HG02870 (cell line): ENCODE measurements around the gene FAM193A.
"Not testable (repeated sequence)": the region's sequence is repeated elsewhere in the genome, so short reads cannot be mapped to it uniquely, and the experiment has no call there.

ENCODE experiments used
- ATAC-seq: cut with Tn5 transposase; IDR thresholded peaks from one replicate; pipeline ENCODE4 v1.9.1; 2021; ENCODE audit warnings: mild to moderate bottlenecking, moderate library complexity; ENCODE audit not compliant: unreplicated experiment

Gene FAM193A

DNA sequence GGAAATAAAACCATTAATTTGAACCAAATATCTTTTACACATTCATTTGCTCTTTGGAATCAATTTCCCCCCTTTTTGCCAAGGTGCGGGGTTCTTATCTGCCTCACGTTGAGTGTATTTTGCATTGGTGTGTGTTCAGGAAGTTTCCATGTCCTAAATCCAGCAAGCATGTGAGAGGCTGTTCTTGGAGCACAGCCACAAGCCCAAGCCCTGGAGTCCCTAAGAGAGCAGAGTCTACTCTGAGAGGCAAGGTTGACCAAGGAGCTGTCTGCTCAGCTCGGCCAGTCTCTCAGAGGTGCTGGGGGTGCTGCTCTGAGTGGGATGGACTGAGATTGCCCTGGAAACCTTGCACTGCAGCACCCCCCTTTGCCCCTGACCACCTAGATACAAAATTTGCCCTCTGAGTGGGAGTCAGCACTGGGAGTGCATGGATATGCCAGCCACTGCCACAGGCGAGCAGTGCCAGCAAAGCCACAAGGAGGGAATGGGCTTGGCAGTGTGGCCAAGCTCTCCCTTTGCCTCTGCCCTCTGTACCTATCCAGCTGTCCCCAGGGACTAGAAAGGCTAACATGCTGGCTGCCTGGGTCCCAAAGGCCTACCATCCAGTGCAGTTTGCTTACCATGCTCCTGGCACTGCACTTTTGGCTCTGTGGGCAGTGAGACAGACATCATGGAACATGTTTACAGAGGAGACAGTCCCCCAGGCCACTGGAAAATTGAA lies 20.5 kb upstream of the FAM193A start:
- no peak for ATAC-seq

DNA sequence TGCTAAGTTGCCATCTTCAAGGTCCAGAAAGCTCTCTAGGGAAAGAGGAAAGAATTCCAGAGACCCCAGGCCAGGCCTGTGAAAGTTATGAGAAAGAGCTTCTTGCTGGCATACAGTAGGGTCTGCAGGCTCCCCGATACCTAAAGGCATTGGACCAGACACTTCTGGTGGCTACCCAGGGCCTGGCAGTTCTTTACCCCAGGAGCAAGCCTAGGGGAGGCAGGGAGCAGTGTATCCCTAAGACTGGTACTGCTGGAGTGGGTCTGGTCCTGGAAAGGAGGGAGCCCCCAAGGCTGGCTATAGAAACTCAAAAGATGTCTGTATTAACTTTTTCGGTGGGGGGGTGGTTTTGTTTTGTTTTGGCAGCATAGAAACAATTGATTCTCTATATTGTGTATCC lies 19.8 kb upstream of the FAM193A start:
- no peak for ATAC-seq

GRCh38 chr4:2526559-2526958 lies 9.9 kb upstream of the FAM193A start:
- no peak for ATAC-seq

- ATAC-seq, result no peak
These were observed 1.5 kb upstream of the FAM193A start for GRCh38 chr4:2534904-2535375.

DNA sequence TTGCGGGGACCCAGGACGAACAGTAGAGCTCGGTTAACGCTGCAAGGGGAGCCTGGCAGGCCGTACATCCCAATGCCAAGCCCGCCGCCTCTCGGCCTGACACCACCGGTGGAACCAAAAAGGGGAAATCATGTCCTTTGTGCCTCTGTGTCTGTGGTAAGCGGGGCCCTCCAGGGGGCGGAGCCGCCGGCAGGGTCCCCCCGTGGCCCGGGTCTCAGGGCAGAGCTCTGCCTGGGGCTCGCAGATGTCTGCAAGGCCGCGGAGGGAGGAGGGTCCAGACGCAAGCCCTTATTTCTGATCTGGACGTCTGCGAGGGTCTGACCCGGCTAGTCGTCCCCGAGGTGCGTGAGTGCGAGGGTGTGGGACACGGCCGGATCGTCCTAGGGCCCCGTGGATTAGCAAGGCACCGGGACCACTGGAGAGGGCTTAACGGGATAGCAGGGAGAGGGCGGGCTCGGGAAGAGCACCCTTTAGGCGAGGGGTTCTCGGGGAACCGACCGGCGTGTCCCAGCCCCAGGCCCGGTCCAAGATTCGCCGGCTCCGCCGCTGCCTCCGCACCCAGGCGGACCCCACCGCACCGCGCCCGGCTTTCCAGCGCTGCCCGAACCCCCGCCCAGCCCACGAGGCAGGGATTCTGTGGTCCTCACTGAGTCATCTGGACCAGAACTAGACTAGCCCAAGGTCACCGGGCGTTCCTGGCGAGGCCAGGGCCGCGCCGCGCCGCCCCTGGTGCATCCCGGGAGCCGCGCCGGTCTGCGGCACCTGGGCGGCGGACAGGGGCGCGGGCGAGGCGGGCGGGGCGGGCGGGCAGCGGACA lies 863 bp upstream of the FAM193A start:
- peak; percentile 19 for ATAC-seq

- ATAC-seq, result peak; percentile 14
These were observed 774 bp downstream of the FAM193A start for GRCh38 chr4:2537011-2537830.

DNA sequence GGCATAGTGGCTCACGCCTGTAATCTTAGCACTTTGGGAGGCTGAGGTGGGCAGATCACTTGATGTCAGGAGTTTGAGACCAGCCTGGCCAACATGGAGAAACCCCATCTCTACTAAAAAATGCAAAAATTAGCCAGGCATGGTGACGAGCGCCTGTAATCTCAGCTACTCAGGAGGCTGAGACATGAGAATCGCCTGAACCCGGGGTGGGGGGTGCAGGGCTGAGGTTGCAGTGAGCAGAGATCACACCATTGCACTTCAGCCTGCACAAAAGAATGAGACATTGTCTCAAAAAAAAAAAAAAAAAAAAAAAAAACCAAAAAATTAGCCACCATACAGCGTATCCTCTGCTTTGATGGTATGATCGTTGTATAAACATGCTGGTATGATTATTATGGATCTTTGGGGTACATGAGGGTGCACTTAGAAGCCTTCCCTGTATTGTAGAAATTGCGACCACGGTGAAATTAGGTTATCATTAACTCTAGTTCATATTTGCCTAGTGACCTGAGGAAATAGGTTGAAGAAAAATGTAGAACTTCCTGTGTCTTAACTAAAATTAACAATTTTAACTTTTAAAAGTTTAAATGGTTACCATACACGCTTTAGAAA lies 7.2 kb downstream of the FAM193A start:
- ATAC-seq, result not testable (repeated sequence)

- no peak for ATAC-seq
These were observed 9.0 kb downstream of the FAM193A start for GRCh38 chr4:2545321-2546013.

- no peak for ATAC-seq
These were observed 9.9 kb downstream of the FAM193A start for GRCh38 chr4:2546286-2546823.

- not testable (repeated sequence) for ATAC-seq
These were observed 10.7 kb downstream of the FAM193A start for GRCh38 chr4:2546961-2547691.

GRCh38 chr4:2551118-2551517 lies 14.7 kb downstream of the FAM193A start:
- no peak for ATAC-seq

- ATAC-seq, result no peak
These were observed 16.4 kb downstream of the FAM193A start for GRCh38 chr4:2552806-2553205.

GRCh38 chr4:2558301-2558700 lies 21.9 kb downstream of the FAM193A start:
- no peak for ATAC-seq

GRCh38 chr4:2560167-2560566 lies 23.7 kb downstream of the FAM193A start:
- ATAC-seq, result no peak

- ATAC-seq, result no peak
These were observed 29.1 kb downstream of the FAM193A start for GRCh38 chr4:2565533-2565932.

GRCh38 chr4:2570036-2570435 lies 33.6 kb downstream of the FAM193A start:
- no peak for ATAC-seq

- peak; percentile 82 for ATAC-seq
These were observed 34.2 kb downstream of the FAM193A start for GRCh38 chr4:2570551-2571222.

- no peak for ATAC-seq
These were observed 35.6 kb downstream of the FAM193A start for GRCh38 chr4:2572076-2572475.

- no peak for ATAC-seq
These were observed 36.4 kb downstream of the FAM193A start for GRCh38 chr4:2572866-2573265.
